Motor neuron (in vitro differentiated cells): ENCODE results near the gene SP2. TPM values are rescaled to one million over a fixed set of nuclear protein-coding genes. Genes with fewer than 3 reads are reported as not detected.
A peak's percentile ranks its signal among the peaks of the same experiment; 100 is the strongest.

Experiments used
- ATAC-seq, 8 experiments: fragments of 200-7000 bp; cut with Tn5 transposase; replicated peaks in 6 of 8; 2 replicates each; pipeline ENCODE4 v1.8.0; 2021; ENCODE audit warnings: mild to moderate bottlenecking in 8 of 8, moderate library complexity in 8 of 8
- H3K27ac ChIP-seq, 2 donors: fragments of 250-450 bp; sonication (Bioruptor Pico); 2 replicates each; pipeline ENCODE4 v1.9.0; 2021; ENCODE audit warnings: antibody characterized with exemption in 2 of 2, mild to moderate bottlenecking in 2 of 2, moderate library complexity in 1 of 2
- H3K4me1 ChIP-seq, 2 donors: fragments of 250-450 bp; sonication (Bioruptor Pico); replicated peaks in 1 of 2; 2 replicates each; pipeline ENCODE4 v1.6.1; 2021; ENCODE audit warnings: antibody characterized with exemption in 2 of 2, mild to moderate bottlenecking in 2 of 2, moderate library complexity in 1 of 2
- H3K4me3 ChIP-seq, 5 donors: fragments of 250-450 bp; sonication (Bioruptor Pico); 2 replicates each; pipeline ENCODE4 v1.9.0; 2021; ENCODE audit warnings: antibody characterized with exemption in 5 of 5, mild to moderate bottlenecking in 5 of 5, moderate library complexity in 4 of 5
- WGBS, 10 experiments: fragments of 450-650 bp; shearing (Covaris generic); methylation state at CpG; one replicate each; pipeline ENCODE4 v1.0.0; 2022; 5-methylcytosine and 5-hydroxymethylcytosine counted together
- in situ Hi-C, 9 experiments: fragments of 400-800 bp; cut with MboI; loops; one replicate each; pipeline ENCODE4 v1.15.0; 2021; ENCODE audit warnings: low sequenced_read_pairs in 9 of 9, low pct_unique_long_range_greater_than_20kb in 2 of 9; ENCODE audit not compliant: unreplicated experiment in 9 of 9
- total RNA-seq, 8 experiments: library from RNA; unstranded; fragments of 300-600 nt; gene quantifications; 2 replicates each; pipeline versions ENCODE4 v1.2.3 to v1.2.4, GENCODE V29; 2022

The SP2 gene
- total RNA-seq, 8 experiments from 2014 or later, result 1.4 to 6.9 (median 4.4) TPM

- Histone ChIP-seq H3K27ac (no peak overlapping the region), H3K4me1 (peaks cover 4 to 8% of the 10 kb centered on the region in 2 donors), H3K4me3 (no peak overlapping the region)
- in situ Hi-C loops, result no loop called here
- ATAC-seq, result peak in 3 of 8 experiments; percentile 19 to 64 (median 39)
These were observed 57.9 kb downstream of the SP2 start for GRCh38 chr17:47953909-47954308.

- in situ Hi-C loops, result no loop called here
These were observed 59.7 kb downstream of the SP2 start for GRCh38 chr17:47955497-47956461.

GRCh38 chr17:47956791-47957590 is 61.0 kb downstream of the SP2 start:
- ATAC-seq, result peak in 3 of 8 experiments; percentile 13 to 21 (median 14)
- peaks cover 0 to 4% of the 10 kb centered on the region in 2 donors for H3K4me1 ChIP-seq
- H3K27ac ChIP-seq, result no peak overlapping the region
- in situ Hi-C loops, result no loop called here
- no peak overlapping the region for H3K4me3 ChIP-seq
- 33 to 100% (median 50%) methylated on average over 1 to 2 of the region's 4 CpGs; no CpG with 5 or more reads in 7 of the 10 experiments for WGBS, 10 experiments

More at GRCh38 chr17:47955497-47956461, 59.7 kb downstream of the SP2 start:
- H3K4me1 ChIP-seq, result peaks cover 0 to 4% of the 10 kb centered on the region in 2 donors
- WGBS, 10 experiments, result 55 to 100% (median 87%) methylated on average over 2 to 6 of the region's 7 CpGs; no CpG with 5 or more reads in 4 of the 10 experiments
- H3K4me3 ChIP-seq, result no peak overlapping the region
- no peak for ATAC-seq
- no peak overlapping the region for H3K27ac ChIP-seq

- 0 to 92% (median 44%) methylated on average over 1 to 11 of the region's 16 CpGs; no CpG with 5 or more reads in 4 of the 10 experiments for WGBS, 10 experiments
- in situ Hi-C loops, result no loop called here
- Histone ChIP-seq H3K4me3 (no peak within 1 kb of the TSS), H3K4me1 (peaks cover 0 to 4% of the 10 kb centered on the region in 2 donors), H3K27ac (no peak within 1 kb of the TSS)
- ATAC-seq, result peak in 2 of 8 experiments; percentile 9 to 60
These were observed 61.8 kb downstream of the SP2 start, which contains the start of gene PRR15L for GRCh38 chr17:47957591-47958490. TSS of gene PRR15L (minus strand) at chr17:47957883. CDS start at chr17:47953234, 4,649 bp downstream.

DNA sequence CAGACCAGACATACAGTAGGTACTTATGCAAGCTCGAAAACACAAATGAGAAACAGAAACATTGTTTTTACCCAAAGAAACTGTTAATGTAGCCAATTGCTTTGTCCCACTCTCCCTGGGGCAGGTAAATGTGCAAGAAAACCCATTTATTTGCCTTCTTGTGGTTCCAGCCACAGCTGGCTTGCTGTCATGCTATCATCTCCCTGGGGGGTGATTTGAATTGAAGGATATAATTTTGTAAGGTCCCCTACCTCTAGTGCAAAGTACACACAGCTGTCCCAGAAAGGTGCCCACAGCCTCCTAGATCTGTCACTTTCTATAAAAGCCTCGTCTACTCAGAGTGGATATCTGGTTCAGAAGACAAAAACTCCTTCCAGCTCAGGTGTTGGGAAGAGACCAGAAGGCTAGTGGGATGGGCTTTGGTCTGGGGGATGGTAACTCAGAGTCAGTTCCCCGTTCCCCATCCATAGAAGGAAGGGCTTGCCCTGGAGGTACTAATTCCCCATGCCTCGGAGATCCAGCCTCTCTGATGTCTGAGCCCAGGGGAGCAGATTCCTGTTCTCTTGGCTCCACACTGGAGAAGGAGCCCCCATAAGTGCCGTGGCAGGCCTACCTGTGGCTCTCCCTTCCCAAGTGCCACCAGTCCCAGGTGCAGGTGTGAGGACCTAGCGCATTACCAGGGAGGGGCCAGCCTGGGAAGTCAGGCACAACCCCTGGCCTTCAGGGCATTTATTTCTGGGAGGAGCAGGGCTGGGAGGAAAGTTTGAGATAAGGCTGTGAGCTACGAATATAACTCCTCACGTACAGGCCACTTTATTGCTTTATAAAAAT is 64.0 kb downstream of the SP2 start:
- ATAC-seq, result peak in 1 of 8 experiments; percentile 33
- H3K4me1 ChIP-seq, result peaks cover 0 to 4% of the 10 kb centered on the region in 2 donors
- in situ Hi-C loops, result no loop called here
- H3K27ac ChIP-seq, result no peak overlapping the region
- WGBS, 10 experiments, result 60 to 100% (median 76%) methylated on average over 1 to 7 of the region's 8 CpGs; no CpG with 5 or more reads in 2 of the 10 experiments
- no peak overlapping the region for H3K4me3 ChIP-seq

DNA sequence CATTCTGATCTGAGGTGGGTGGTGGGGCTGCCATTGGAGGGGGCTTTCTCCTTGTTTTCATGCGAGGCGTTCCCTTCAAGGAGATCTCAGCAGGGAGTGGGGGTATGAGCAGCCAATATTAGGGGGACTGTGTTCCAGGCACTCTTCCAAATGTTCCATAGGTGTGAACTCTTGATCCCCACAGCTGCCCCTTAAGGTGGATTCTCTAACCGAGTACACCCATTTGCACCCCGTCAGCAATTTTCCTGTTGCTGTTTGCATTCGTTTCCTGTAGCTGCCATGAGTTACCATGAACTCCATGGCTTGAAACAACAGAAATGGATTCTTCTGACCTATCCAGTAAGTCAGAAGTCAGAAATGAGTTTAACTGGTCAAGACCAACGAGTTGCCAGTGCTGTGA is 65.4 kb downstream of the SP2 start:
- WGBS, 10 experiments, result 0 to 100% (median 53%) methylated on average over 1 to 4 of the region's 6 CpGs; no CpG with 5 or more reads in 2 of the 10 experiments
- no peak for ATAC-seq
- in situ Hi-C loops, result no loop called here
- peaks cover 0 to 4% of the 10 kb centered on the region in 2 donors for H3K4me1 ChIP-seq
- no peak overlapping the region for H3K4me3 ChIP-seq
- no peak overlapping the region for H3K27ac ChIP-seq

DNA sequence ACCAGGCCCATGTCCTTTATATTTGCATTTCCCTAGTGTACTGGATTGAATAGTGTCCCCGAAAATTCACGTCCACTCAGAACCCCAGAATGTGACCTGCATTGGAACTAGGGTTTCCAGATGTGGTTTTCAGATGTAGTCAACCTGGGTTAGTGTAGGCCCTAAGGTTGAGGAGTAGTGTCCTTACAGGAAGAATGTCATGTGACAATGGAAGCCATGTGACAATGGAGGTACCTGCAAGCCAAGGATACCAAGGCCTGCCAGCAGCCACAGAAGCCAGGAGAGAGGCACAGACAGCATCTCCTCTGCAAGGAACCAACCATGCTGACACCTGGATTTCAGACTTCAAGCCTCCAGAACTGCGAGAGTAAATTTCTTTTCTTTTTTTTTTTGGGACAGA is 66.9 kb downstream of the SP2 start:
- no peak for ATAC-seq
- no peak overlapping the region for H3K27ac ChIP-seq
- no peak overlapping the region for H3K4me3 ChIP-seq
- in situ Hi-C loops, result no loop called here
- WGBS, 10 experiments, result 0 to 100% (median 68%) methylated on average over 1 to 2 of the region's 3 CpGs; no CpG with 5 or more reads in 6 of the 10 experiments
- H3K4me1 ChIP-seq, result no peaks in the 10 kb centered on the region

GRCh38 chr17:47964856-47965255 is 68.8 kb downstream of the SP2 start:
- no peaks in the 10 kb centered on the region for H3K4me1 ChIP-seq
- no peak overlapping the region for H3K4me3 ChIP-seq
- 82 to 100% (median 95%) methylated on average over 1 to 5 of the region's 5 CpGs; no CpG with 5 or more reads in 2 of the 10 experiments for WGBS, 10 experiments
- in situ Hi-C loops, result no loop called here
- no peak overlapping the region for H3K27ac ChIP-seq
- ATAC-seq, result no peak

- 75 to 100% methylated on average over 1 of the region's 1 CpG; no CpG with 5 or more reads in 8 of the 10 experiments for WGBS, 10 experiments
- Histone ChIP-seq H3K4me1 (peaks cover 4 to 6% of the 10 kb centered on the region in 2 donors), H3K27ac (no peak overlapping the region), H3K4me3 (no peak overlapping the region)
- in situ Hi-C loops, result no loop called here
- peak in 3 of 8 experiments; percentile 36 to 57 (median 55) for ATAC-seq
These were observed 70.1 kb downstream of the SP2 start for GRCh38 chr17:47966079-47966519.

DNA sequence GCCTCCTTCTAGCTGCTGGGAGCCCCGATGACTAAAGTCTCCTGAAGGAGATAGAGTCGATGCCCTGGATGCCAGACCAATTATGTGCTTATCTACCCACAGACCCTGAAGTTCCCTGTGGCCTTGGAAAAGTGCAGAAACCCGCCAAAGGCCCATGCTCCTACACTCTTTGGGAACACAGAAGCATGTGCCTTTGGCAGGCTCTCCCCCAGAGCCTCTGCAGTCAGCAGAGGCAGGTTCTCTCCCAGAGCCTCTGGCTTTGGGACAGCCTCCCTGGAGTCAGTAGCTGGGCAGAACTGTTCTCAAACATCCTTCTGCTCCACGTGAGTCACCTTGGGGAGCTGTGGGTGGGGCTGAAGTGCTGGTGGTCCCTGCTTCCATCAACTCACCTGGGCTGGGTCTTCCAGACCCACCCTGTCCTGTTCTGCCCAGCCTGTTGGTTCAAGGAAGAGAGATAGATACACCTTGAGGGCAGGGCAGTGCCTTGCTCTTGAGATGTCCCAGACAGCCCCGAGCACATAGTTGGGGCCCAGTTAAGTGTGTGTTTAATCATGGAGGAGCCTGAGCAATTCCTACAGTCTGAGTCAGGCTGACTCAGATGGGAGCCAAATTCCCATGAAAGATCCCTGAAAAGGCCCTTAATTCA is 71.7 kb downstream of the SP2 start:
- no peak overlapping the region for H3K27ac ChIP-seq
- ATAC-seq, result peak in 2 of 8 experiments; percentile 1
- 0 to 80% (median 60%) methylated on average over 1 to 3 of the region's 5 CpGs; no CpG with 5 or more reads in 5 of the 10 experiments for WGBS, 10 experiments

DNA sequence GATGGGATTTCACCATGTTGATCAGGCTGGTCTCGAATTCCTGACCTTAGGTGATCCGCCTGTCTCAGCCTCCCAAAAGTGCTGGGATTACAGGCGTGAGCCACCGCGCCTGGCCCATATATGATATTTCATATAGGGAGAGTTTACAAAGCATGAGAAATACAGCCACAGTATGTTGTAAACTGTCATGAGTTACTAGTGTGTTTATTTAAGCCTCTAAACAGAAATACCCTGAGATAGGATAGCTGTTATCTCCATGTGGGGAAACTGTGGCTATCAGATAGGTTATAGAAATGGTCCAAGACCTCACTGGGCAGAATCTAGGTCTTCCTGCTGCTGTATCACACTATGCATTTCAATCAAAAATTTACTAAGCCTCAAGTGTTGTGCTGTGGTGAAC is 72.8 kb downstream of the SP2 start:
- H3K4me1 ChIP-seq, result peaks cover 12 to 14% of the 10 kb centered on the region in 2 donors
- no peak overlapping the region for H3K27ac ChIP-seq
- in situ Hi-C loops, result no loop called here
- ATAC-seq, result no peak
- 67 to 95% (median 83%) methylated on average over 1 to 5 of the region's 5 CpGs; no CpG with 5 or more reads in 4 of the 10 experiments for WGBS, 10 experiments
- no peak overlapping the region for H3K4me3 ChIP-seq

More for the DNA sequence above, 71.7 kb downstream of the SP2 start:
- Histone ChIP-seq H3K4me1 (peaks cover 12 to 14% of the 10 kb centered on the region in 2 donors), H3K4me3 (no peak overlapping the region)
- in situ Hi-C loops, result no loop called here
